HPDE6-E6E7 (cell line): Measurements from ENCODE around the gene LRP1.

Source experiments
- DNase-seq: peaks from one replicate; pipeline ENCODE4 v3.0.0; 2011; ENCODE audit warnings: missing footprints; ENCODE audit errors: extremely low spot score

Gene LRP1

GRCh38 chr12:57173683-57174082, 45.4 kb downstream of the LRP1 start:
- no peak for DNase-seq

DNA sequence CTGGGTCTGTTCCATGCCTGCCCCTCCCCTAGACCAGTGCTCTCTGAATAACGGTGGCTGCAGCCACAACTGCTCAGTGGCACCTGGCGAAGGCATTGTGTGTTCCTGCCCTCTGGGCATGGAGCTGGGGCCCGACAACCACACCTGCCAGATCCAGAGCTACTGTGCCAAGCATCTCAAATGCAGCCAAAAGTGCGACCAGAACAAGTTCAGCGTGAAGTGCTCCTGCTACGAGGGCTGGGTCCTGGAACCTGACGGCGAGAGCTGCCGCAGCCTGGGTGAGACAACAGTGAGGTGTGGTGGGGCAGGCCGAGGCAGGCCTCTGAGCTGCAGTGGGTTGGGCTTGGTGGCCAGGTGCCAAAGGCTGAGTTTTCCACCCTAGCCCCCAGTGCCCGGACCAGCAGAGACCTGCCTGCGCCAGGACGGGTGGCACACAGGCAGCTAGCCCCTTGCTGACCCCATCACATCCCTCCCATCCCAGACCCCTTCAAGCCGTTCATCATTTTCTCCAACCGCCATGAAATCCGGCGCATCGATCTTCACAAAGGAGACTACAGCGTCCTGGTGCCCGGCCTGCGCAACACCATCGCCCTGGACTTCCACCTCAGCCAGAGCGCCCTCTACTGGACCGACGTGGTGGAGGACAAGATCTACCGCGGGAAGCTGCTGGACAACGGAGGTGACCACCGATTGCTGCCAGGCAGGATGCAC, 47.3 kb downstream of the LRP1 start:
- peak; percentile 97 for DNase-seq

- DNase-seq, result no peak
These were observed 47.8 kb downstream of the LRP1 start for GRCh38 chr12:57176139-57176477.

DNA sequence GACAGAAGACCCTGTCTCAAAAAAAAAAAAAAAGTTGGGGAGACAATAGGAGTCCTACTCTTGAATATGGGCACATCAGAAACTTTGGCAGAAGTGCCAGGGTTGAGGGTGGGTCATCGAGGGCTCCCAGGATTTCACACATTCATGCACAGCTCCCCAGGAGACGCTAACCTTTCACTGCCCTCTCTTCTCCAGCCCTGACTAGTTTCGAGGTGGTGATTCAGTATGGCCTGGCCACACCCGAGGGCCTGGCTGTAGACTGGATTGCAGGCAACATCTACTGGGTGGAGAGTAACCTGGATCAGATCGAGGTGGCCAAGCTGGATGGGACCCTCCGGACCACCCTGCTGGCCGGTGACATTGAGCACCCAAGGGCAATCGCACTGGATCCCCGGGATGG, 48.6 kb downstream of the LRP1 start:
- DNase-seq, result peak; percentile 81

GRCh38 chr12:57177354-57177753, 49.1 kb downstream of the LRP1 start:
- no peak for DNase-seq

DNA sequence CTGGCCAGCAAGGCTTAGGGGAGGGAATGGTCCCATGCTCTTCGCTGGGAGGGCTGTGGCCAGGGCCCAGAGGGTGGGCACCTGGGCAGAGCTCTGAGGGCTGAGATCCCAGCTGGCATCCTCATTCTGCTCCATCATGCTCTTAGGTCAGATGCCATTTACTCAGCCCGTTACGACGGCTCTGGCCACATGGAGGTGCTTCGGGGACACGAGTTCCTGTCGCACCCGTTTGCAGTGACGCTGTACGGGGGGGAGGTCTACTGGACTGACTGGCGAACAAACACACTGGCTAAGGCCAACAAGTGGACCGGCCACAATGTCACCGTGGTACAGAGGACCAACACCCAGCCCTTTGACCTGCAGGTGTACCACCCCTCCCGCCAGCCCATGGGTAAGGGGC, 49.9 kb downstream of the LRP1 start:
- DNase-seq, result no peak

DNA sequence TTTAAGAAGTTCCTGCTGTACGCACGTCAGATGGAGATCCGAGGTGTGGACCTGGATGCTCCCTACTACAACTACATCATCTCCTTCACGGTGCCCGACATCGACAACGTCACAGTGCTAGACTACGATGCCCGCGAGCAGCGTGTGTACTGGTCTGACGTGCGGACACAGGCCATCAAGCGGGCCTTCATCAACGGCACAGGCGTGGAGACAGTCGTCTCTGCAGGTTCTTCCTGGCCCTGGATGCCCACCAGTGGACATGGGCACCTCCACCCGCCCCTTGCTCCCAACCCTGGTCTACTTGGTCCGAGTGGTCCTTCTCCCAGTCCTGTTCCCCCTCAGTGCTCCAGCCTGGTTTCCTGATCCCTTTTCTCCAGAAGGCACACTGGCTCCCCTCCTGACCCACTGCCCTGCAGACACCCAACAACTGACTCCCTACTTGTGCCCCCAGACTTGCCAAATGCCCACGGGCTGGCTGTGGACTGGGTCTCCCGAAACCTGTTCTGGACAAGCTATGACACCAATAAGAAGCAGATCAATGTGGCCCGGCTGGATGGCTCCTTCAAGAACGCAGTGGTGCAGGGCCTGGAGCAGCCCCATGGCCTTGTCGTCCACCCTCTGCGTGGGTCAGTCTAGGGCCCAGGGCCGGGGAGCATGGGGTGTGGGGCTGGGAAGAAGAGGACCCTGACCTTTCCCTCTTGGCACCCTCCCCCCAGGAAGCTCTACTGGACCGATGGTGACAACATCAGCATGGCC, 51.2 kb downstream of the LRP1 start:
- DNase-seq, result no peak

DNA sequence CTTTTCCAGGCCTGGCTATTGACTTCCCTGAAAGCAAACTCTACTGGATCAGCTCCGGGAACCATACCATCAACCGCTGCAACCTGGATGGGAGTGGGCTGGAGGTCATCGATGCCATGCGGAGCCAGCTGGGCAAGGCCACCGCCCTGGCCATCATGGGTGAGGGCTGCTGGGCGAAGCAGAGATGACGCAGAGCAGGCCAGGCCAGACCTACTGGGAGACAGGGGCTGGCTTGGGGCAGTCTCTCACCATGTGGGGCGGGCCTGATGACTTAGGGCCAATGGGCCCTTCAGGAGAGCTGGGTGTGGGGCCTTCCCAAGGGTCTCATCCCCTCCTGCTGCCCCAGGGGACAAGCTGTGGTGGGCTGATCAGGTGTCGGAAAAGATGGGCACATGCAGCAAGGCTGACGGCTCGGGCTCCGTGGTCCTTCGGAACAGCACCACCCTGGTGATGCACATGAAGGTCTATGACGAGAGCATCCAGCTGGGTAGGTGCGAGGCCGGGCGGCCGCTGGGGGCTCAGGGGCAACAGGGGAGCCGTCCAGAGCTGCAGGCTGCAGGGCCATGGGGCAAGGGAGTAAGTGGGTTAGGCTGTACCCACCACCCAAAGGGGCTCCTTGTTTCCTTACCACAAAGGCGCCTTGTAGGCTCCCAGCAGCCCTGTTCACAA, 52.2 kb downstream of the LRP1 start:
- DNase-seq, result no peak

- DNase-seq, result no peak
These were observed 52.8 kb downstream of the LRP1 start for GRCh38 chr12:57181072-57181471.

DNA sequence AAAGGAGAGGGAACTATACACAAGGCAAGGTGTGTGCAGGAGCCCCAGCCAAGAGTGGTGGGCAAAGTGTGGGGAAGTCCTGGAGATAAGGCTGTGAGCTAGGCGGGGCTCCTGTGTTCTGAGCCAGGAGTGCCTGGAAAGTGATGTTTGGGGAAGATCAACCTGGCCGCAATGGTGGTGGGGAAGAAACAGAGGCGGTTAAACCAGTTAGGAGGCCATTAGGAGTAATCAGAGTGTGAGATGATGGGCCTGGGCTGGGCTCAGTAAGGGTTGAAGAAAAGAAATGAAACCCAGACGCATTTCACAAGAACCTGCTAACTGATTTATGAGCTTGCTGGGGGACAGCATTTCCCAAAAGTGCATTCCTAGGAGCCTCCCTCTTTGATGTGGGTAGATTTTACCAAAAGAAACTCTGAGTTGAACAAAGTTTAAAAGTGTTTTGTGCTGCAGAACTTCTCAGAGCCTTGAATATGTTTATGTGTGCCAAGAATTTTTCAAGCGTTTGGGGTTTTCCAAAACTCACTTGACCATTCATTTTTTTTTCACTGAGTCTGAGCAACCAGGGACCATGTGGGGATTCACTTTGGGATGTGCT, 53.4 kb downstream of the LRP1 start:
- DNase-seq, result no peak

- peak; percentile 95 for DNase-seq
These were observed 54.8 kb downstream of the LRP1 start for GRCh38 chr12:57182918-57183575.

- DNase-seq, result no peak
These were observed 55.8 kb downstream of the LRP1 start for GRCh38 chr12:57183939-57184725.

DNA sequence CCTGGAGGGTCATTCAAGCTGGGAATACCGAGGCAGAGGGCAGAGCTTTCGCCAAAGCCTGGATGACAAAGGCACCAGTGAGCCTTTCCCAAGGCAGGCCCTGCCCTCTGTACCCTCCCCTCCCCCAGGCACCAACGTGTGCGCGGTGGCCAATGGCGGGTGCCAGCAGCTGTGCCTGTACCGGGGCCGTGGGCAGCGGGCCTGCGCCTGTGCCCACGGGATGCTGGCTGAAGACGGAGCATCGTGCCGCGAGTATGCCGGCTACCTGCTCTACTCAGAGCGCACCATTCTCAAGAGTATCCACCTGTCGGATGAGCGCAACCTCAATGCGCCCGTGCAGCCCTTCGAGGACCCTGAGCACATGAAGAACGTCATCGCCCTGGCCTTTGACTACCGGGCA, 57.1 kb downstream of the LRP1 start:
- DNase-seq, result no peak

GRCh38 chr12:57185906-57186508, 57.7 kb downstream of the LRP1 start:
- DNase-seq, result no peak

GRCh38 chr12:57187222-57188089, 59.2 kb downstream of the LRP1 start:
- DNase-seq, result no peak

- DNase-seq, result peak; percentile 45
These were observed 59.8 kb downstream of the LRP1 start for GRCh38 chr12:57188090-57188425.

- no peak for DNase-seq
These were observed 61.8 kb downstream of the LRP1 start for GRCh38 chr12:57190037-57190436.

GRCh38 chr12:57190821-57191220, 62.5 kb downstream of the LRP1 start:
- no peak for DNase-seq

DNA sequence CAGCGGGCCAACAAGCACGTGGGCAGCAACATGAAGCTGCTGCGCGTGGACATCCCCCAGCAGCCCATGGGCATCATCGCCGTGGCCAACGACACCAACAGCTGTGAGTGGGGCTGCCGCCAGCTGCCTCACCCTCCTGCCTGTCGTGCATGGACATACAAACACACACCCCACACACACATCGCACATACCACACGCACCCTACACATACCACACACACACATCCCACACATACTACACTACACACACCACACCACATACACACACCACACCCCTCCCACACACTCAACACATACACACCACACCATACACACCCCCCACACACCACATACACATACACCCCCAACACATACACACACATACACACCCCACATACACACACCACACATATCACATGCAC, 63.1 kb downstream of the LRP1 start:
- no peak for DNase-seq

DNA sequence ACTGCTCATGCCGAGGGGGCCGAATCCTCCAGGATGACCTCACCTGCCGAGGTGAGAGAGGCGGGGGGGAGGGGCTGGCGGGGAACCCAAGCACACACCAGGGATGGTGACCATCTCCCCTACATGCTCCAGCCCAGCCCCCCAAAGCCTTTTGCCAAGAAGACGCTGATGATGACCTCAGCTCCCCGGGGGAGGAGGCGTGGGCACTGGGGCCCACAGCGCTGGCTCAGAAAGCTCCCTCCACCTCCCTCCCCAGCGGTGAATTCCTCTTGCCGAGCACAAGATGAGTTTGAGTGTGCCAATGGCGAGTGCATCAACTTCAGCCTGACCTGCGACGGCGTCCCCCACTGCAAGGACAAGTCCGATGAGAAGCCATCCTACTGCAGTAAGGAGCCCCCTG, 64.6 kb downstream of the LRP1 start:
- no peak for DNase-seq
